SH-SY5Y (cell line): Measurements from ENCODE around the gene PMVK.

Source experiments
- GATA2 ChIP-seq: IDR thresholded peaks from 2 replicates; pipeline ENCODE4 v1.6.1; 2011; ENCODE audit warnings: mild to moderate bottlenecking, low read depth, low read length
- GATA3 ChIP-seq: IDR thresholded peaks from 2 replicates; pipeline ENCODE4 v1.6.1; 2011; ENCODE audit warnings: low read depth, mild to moderate bottlenecking, low read length, moderate library complexity

GRCh38 chr1:154911691-154912550 lies 24.6 kb downstream of the PMVK start:
- no peak for TF ChIP-seq GATA2
- no peak for TF ChIP-seq GATA3
